Panc1 (cell line): ENCODE data around the gene GIMAP1. TPM values are rescaled to one million over a fixed set of nuclear protein-coding genes. Genes with fewer than 3 reads are reported as not detected.

Source experiments
- ATAC-seq: fragments of 200-7000 bp; cut with Tn5 transposase; 2 replicates; pipeline ENCODE4 v1.9.1; 2020; ENCODE audit warnings: mild to moderate bottlenecking, moderate library complexity
- BruUV-seq: library from RNA; stranded (reverse); fragments of 400-500 nt; replicated peaks from 2 replicates; lab custom pipeline; 2021; lab: Mats Ljungman, UMichigan
- CTCF ChIA-PET: fragments of 300-600 bp; sonication (Branson Sonifier 250); formaldehyde crosslinking; loops from one replicate; lab custom pipeline; 2022; ENCODE audit warnings: antibody characterized with exemption; lab: Charles Lee
- POLR2A ChIA-PET: fragments of 300-600 bp; sonication (Branson Sonifier 250); formaldehyde crosslinking; loops from one replicate; lab custom pipeline; 2022; ENCODE audit warnings: antibody characterized with exemption; lab: Charles Lee
- DNase-seq: peaks from one replicate; pipeline ENCODE4 v3.0.0-alpha.2; 2010; ENCODE audit warnings: low read depth, low spot score
- H3K27ac ChIP-seq: 2 replicates; pipeline ENCODE4 v1.5.1; 2011; ENCODE audit warnings: mild to moderate bottlenecking, low read length, inconsistent platforms
- H3K27me3 ChIP-seq: fragments of 200-500 bp; sonication (Bioruptor generic); 2 replicates; pipeline ENCODE4 v1.6.0; 2014; ENCODE audit warnings: low read length, inconsistent platforms; ENCODE audit not compliant: control insufficient read depth, insufficient read depth
- H3K36me3 ChIP-seq: fragments of 200-500 bp; sonication (Bioruptor generic); 2 replicates; pipeline ENCODE4 v1.5.1; 2014; ENCODE audit warnings: inconsistent platforms, mild to moderate bottlenecking, low read length, moderate library complexity; ENCODE audit not compliant: control insufficient read depth, insufficient read depth
- H3K4me1 ChIP-seq: 2 replicates; pipeline ENCODE4 v1.5.1; 2011; ENCODE audit warnings: inconsistent platforms, mild to moderate bottlenecking, low read length, moderate library complexity; ENCODE audit not compliant: control insufficient read depth, insufficient read depth
- H3K4me3 ChIP-seq, 2 experiments: 2 replicates each; pipeline ENCODE4 v1.5.1; 2011 to 2012; ENCODE audit warnings: low read depth in 2 of 2, low read length in 2 of 2, mild to moderate bottlenecking in 2 of 2, inconsistent platforms in 1 of 2, moderate library complexity in 1 of 2
- H3K9me3 ChIP-seq: fragments of 200-500 bp; sonication (Bioruptor generic); 2 replicates; pipeline ENCODE4 v1.5.1; 2014; ENCODE audit warnings: low read depth, mild to moderate bottlenecking, inconsistent platforms, low read length, moderate library complexity; ENCODE audit not compliant: control insufficient read depth, insufficient read depth
- CTCF ChIP-seq: fragments of 450-650 bp; IDR thresholded peaks from 2 replicates; pipeline ENCODE4 v1.5.1; 2017; ENCODE audit warnings: mild to moderate bottlenecking
- POLR2AphosphoS5 ChIP-seq: IDR thresholded peaks from 2 replicates; pipeline ENCODE4 v1.6.1; 2012; ENCODE audit warnings: mild to moderate bottlenecking, low read depth, low read length, moderate library complexity
- SIN3A ChIP-seq: IDR thresholded peaks from 2 replicates; pipeline ENCODE4 v1.6.1; 2012; ENCODE audit warnings: low read depth, mild to moderate bottlenecking, low read length, moderate library complexity, borderline replicate concordance; ENCODE audit not compliant: insufficient read depth
- TCF7L2 ChIP-seq: IDR thresholded peaks from 2 replicates; pipeline ENCODE4 v1.6.1; 2011; ENCODE audit warnings: mild to moderate bottlenecking, low read depth, low read length, inconsistent platforms
- in situ Hi-C: cut with HindIII; loops from 2 replicates; pipeline ENCODE4 v1.10.0; 2016; ENCODE audit warnings: low sequenced_read_pairs, low pct_unique_long_range_greater_than_20kb
- intact Hi-C: fragments of 100-400 bp; cut with micrococcal nuclease; formaldehyde crosslinking; loops from one replicate; pipeline ENCODE4 v1.10.0; 2022; ENCODE audit not compliant: unreplicated experiment
- total RNA-seq: library from RNA; stranded (reverse); gene quantifications from one replicate; pipeline ENCODE4 v1.2.1, GENCODE V29; 2021; ENCODE audit not compliant: unreplicated experiment
- TF ChIP-seq, protein P1 (sequence below), 2 experiments: IDR thresholded peaks; 2 replicates each; pipeline ENCODE4 v1.6.1; 2011 to 2012; ENCODE audit warnings: low read depth in 2 of 2, control low read depth in 1 of 2, low read length in 1 of 2, mild to moderate bottlenecking in 1 of 2, moderate library complexity in 1 of 2; ENCODE audit not compliant: insufficient read depth in 1 of 2

GIMAP1 gene
- total RNA-seq, 1 experiment from 2014 or later = 0.05 TPM

- no peaks in the 10 kb centered on the region for H3K36me3 ChIP-seq
- DNase-seq = no peak
- no peak overlapping the region for H3K4me3 ChIP-seq
Observed at GRCh38 chr7:150735596-150736358, 19.4 kb downstream of the GIMAP1 start.

GRCh38 chr7:150736864-150737263 is 20.5 kb downstream of the GIMAP1 start:
- CTCF ChIA-PET = no interaction called here
- intact Hi-C loops (no loop called here), in situ Hi-C loops (no loop called here)

More at GRCh38 chr7:150735596-150736358, 19.4 kb downstream of the GIMAP1 start:
- POLR2A ChIA-PET = no interaction called here
- no TSS peak for BruUV-seq
- TF ChIP-seq, protein P1, sequence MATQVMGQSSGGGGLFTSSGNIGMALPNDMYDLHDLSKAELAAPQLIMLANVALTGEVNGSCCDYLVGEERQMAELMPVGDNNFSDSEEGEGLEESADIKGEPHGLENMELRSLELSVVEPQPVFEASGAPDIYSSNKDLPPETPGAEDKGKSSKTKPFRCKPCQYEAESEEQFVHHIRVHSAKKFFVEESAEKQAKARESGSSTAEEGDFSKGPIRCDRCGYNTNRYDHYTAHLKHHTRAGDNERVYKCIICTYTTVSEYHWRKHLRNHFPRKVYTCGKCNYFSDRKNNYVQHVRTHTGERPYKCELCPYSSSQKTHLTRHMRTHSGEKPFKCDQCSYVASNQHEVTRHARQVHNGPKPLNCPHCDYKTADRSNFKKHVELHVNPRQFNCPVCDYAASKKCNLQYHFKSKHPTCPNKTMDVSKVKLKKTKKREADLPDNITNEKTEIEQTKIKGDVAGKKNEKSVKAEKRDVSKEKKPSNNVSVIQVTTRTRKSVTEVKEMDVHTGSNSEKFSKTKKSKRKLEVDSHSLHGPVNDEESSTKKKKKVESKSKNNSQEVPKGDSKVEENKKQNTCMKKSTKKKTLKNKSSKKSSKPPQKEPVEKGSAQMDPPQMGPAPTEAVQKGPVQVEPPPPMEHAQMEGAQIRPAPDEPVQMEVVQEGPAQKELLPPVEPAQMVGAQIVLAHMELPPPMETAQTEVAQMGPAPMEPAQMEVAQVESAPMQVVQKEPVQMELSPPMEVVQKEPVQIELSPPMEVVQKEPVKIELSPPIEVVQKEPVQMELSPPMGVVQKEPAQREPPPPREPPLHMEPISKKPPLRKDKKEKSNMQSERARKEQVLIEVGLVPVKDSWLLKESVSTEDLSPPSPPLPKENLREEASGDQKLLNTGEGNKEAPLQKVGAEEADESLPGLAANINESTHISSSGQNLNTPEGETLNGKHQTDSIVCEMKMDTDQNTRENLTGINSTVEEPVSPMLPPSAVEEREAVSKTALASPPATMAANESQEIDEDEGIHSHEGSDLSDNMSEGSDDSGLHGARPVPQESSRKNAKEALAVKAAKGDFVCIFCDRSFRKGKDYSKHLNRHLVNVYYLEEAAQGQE (IDR thresholded peaks at IDR 0.05; ENCODE audit: insufficient read depth in 1 of 2, low read depth in 2 of 2, low read length in 1 of 2) = no peak
- no peak for TF ChIP-seq SIN3A
- intact Hi-C loops = no loop called here
- Histone ChIP-seq H3K27me3 (peaks cover 18% of the 10 kb centered on the region), H3K4me1 (no peaks in the 10 kb centered on the region; the same call in 1 of the 2 replicates), H3K27ac (no peak overlapping the region), H3K9me3 (no peaks in the 10 kb centered on the region)
- ATAC-seq = no peak
- in situ Hi-C loops = no loop called here
- CTCF ChIA-PET = no interaction called here

DNA sequence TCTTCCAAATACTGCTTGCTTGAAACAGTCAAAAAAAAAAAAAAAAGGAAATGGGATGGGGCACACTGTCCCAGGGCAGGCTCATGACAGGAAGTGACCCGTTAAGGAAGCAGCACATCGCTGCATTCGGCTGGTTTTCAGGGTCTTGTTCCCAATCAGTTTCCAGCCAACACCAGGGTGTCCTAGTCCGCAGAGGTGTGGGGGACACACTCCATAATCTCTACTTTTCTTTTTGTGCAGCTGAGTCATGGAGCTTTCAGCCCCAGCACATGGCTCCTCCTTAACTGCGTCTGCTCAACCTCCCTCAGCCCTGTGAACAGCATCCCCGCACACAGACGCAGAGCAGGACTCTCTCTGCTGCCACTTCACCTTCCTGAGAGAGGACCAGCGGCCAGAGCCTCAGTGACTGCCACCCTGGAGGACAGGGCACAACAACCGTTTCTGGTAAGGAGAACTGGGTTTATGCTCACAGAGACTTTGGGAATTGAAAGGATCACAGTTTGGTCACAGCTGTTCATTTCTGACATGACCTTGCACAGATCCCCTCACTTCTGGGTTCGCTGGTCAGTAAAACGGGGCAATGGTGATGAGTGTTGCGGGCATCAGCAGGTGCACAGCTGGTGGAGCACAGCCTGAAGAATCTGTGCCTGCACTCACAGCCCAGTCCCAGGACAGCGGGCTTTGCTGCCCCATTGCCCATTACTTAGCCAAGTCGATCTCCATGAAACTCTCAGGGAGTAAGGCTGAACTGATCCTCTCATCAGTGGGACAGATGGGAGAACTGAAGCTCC is 21.0 kb downstream of the GIMAP1 start, which contains the start of gene GIMAP5:
Gene GIMAP5, plus strand, starts transcription at position 154 of the 791 bp plus-strand sequence. CDS start 3,467 bp downstream, outside the sequence.
- H3K4me1 ChIP-seq = no peaks in the 10 kb centered on the region; the same call in 1 of the 2 replicates
- ChIA-PET CTCF (no interaction called here), POLR2A (no interaction called here)
- H3K36me3 ChIP-seq = no peaks in the 10 kb centered on the region
- DNase-seq (no peak), ATAC-seq (peak; percentile 30; the same call in 1 of the 2 replicates)
- intact Hi-C loops (no loop called here), in situ Hi-C loops (no loop called here)
- no TSS peak for BruUV-seq
- no peak within 1 kb of the TSS for H3K27ac ChIP-seq
- no peak for TF ChIP-seq POLR2AphosphoS5
- TF ChIP-seq, protein P1 (IDR thresholded peaks at IDR 0.05; ENCODE audit: insufficient read depth in 1 of 2, low read depth in 2 of 2, low read length in 1 of 2) = no peak
- TF ChIP-seq CTCF = no peak
- TF ChIP-seq TCF7L2 = no peak
- TF ChIP-seq SIN3A = no peak
- H3K4me3 ChIP-seq = no peak within 1 kb of the TSS
- no peaks in the 10 kb centered on the region for H3K9me3 ChIP-seq
- H3K27me3 ChIP-seq = peaks cover 18% of the 10 kb centered on the region

More at GRCh38 chr7:150736864-150737263, 20.5 kb downstream of the GIMAP1 start:
- DNase-seq (no peak), ATAC-seq (no peak)
- no peak for TF ChIP-seq TCF7L2
- Histone ChIP-seq H3K4me1 (no peaks in the 10 kb centered on the region; the same call in 1 of the 2 replicates), H3K27ac (no peak overlapping the region), H3K27me3 (peaks cover 18% of the 10 kb centered on the region), H3K4me3 (no peak overlapping the region), H3K9me3 (no peaks in the 10 kb centered on the region), H3K36me3 (no peaks in the 10 kb centered on the region)
- no TSS peak for BruUV-seq
- POLR2A ChIA-PET = no interaction called here
